ENCODE measurements around the gene KCNG2. TPM values are rescaled to one million over a fixed set of nuclear protein-coding genes. Genes with fewer than 3 reads are reported as not detected.

KCNG2 gene
- total RNA-seq, 2 experiments from 2014 or later = not detected

- H3K27ac ChIP-seq (ENCODE audit: low read depth in 1 of 2, low read length in 2 of 2) = no peak overlapping the region
- no peaks in the 10 kb centered on the region for H3K27me3 ChIP-seq (ENCODE audit: control insufficient read depth in 1 of 2, insufficient read depth in 2 of 2, low read length in 2 of 2)
- no peak overlapping the region for H3K4me3 Mint-ChIP-seq
- DNase-seq = peak in 1 of 14 experiments; percentile 15
- intact Hi-C loops (cut with DNase I, micrococcal nuclease) = no loop called here
- H3K4me1 Mint-ChIP-seq (ENCODE audit: low read depth) = peaks cover 7% of the 10 kb centered on the region
- TF ChIP-seq CTCF (IDR thresholded peaks at IDR 0.05) = no peak
- no peaks in the 10 kb centered on the region for H3K36me3 Mint-ChIP-seq (ENCODE audit: low read depth)
- no peak overlapping the region for H3K27ac Mint-ChIP-seq
- POLR2A ChIA-PET = no interaction called here
- no peak for ATAC-seq (ENCODE audit: poor library complexity)
- H3K4me1 ChIP-seq (ENCODE audit: insufficient read depth, low read length) = peaks cover 5% of the 10 kb centered on the region
- no peaks in the 10 kb centered on the region for H3K36me3 ChIP-seq (ENCODE audit: insufficient read depth, low read length)
- H3K4me3 ChIP-seq (ENCODE audit: low read length) = no peak overlapping the region
- CTCF ChIA-PET = no interaction called here
- peaks cover 17% of the 10 kb centered on the region for H3K27me3 Mint-ChIP-seq
- peaks cover 9 to 15% of the 10 kb centered on the region in 2 experiments for H3K9me3 ChIP-seq (ENCODE audit: control insufficient read depth in 1 of 2, insufficient read depth in 1 of 2, low read length in 2 of 2)
- peaks cover 6% of the 10 kb centered on the region for H3K9me3 Mint-ChIP-seq
These were observed 59.4 kb downstream of the KCNG2 start for GRCh38 chr18:79857082-79857671.

- ATAC-seq (ENCODE audit: poor library complexity) (no peak), DNase-seq (no peak)
- Histone ChIP-seq H3K4me1 (ENCODE audit: insufficient read depth, low read length) (peaks cover 5% of the 10 kb centered on the region), H3K27me3 (ENCODE audit: control insufficient read depth in 1 of 2, insufficient read depth in 2 of 2, low read length in 2 of 2) (no peaks in the 10 kb centered on the region), H3K9me3 (ENCODE audit: control insufficient read depth in 1 of 2, insufficient read depth in 1 of 2, low read length in 2 of 2) (peaks cover 14 to 19% of the 10 kb centered on the region in 2 experiments), H3K27ac (ENCODE audit: low read depth in 1 of 2, low read length in 2 of 2) (no peak overlapping the region), H3K36me3 (ENCODE audit: insufficient read depth, low read length) (no peaks in the 10 kb centered on the region), H3K4me3 (ENCODE audit: low read length) (no peak overlapping the region)
- Mint-ChIP-seq H3K27ac (no peak overlapping the region), H3K27me3 (peaks cover 13% of the 10 kb centered on the region), H3K4me3 (no peak overlapping the region), H3K36me3 (ENCODE audit: low read depth) (no peaks in the 10 kb centered on the region), H3K9me3 (peaks cover 6% of the 10 kb centered on the region), H3K4me1 (ENCODE audit: low read depth) (peaks cover 7% of the 10 kb centered on the region)
- no peak for TF ChIP-seq CTCF (IDR thresholded peaks at IDR 0.05)
- ChIA-PET POLR2A (no interaction called here), CTCF (no interaction called here)
- intact Hi-C loops (cut with DNase I, micrococcal nuclease) = no loop called here
These were observed 61.6 kb downstream of the KCNG2 start for GRCh38 chr18:79859314-79859713.

GRCh38 chr18:79861687-79862086 lies 63.9 kb downstream of the KCNG2 start:
- H3K36me3 Mint-ChIP-seq (ENCODE audit: low read depth) = no peaks in the 10 kb centered on the region
- DNase-seq = no peak
- Histone ChIP-seq H3K27me3 (ENCODE audit: control insufficient read depth in 1 of 2, insufficient read depth in 2 of 2, low read length in 2 of 2) (no peaks in the 10 kb centered on the region), H3K36me3 (ENCODE audit: insufficient read depth, low read length) (no peaks in the 10 kb centered on the region), H3K4me1 (ENCODE audit: insufficient read depth, low read length) (peaks cover 1% of the 10 kb centered on the region), H3K9me3 (ENCODE audit: control insufficient read depth in 1 of 2, insufficient read depth in 1 of 2, low read length in 2 of 2) (peaks cover 14 to 21% of the 10 kb centered on the region in 2 experiments), H3K27ac (ENCODE audit: low read depth in 1 of 2, low read length in 2 of 2) (no peak overlapping the region), H3K4me3 (ENCODE audit: low read length) (no peak overlapping the region)
- no peak overlapping the region for H3K27ac Mint-ChIP-seq
- H3K4me1 Mint-ChIP-seq (ENCODE audit: low read depth) = peaks cover 7% of the 10 kb centered on the region
- H3K27me3 Mint-ChIP-seq = peaks cover 8% of the 10 kb centered on the region
- H3K9me3 Mint-ChIP-seq = peaks cover 6% of the 10 kb centered on the region
- CTCF ChIA-PET = no interaction called here
- H3K4me3 Mint-ChIP-seq = no peak overlapping the region
- TF ChIP-seq CTCF (IDR thresholded peaks at IDR 0.05) = no peak
- ATAC-seq (ENCODE audit: poor library complexity) = no peak
- POLR2A ChIA-PET = no interaction called here
- intact Hi-C loops (cut with DNase I, micrococcal nuclease) = no loop called here

Measured in CD4-positive, alpha-beta T cell (primary cell).